ENCODE results near the gene NHLH1.

The NHLH1 gene

GRCh38 chr1:160359559-160360226 lies 7.2 kb upstream of the NHLH1 start:
- no peak for DNase-seq

- no peak for DNase-seq
Measured at GRCh38 chr1:160360227-160360695, 6.6 kb upstream of the NHLH1 start.

GRCh38 chr1:160361199-160361598 lies 5.7 kb upstream of the NHLH1 start:
- DNase-seq, result no peak

GRCh38 chr1:160361814-160362167 lies 5.1 kb upstream of the NHLH1 start:
- DNase-seq, result no peak

GRCh38 chr1:160362168-160362957 lies 4.5 kb upstream of the NHLH1 start:
- no peak for DNase-seq

- DNase-seq, result no peak
Measured at GRCh38 chr1:160363010-160363409, 3.9 kb upstream of the NHLH1 start.

GRCh38 chr1:160363951-160364735 lies 2.7 kb upstream of the NHLH1 start:
- no peak for DNase-seq

- DNase-seq, result no peak
Measured at GRCh38 chr1:160365325-160365724, 1.5 kb upstream of the NHLH1 start.

- no peak for DNase-seq
Measured at GRCh38 chr1:160367516-160367900, 637 bp downstream of the NHLH1 start.

- no peak for DNase-seq
Measured at GRCh38 chr1:160367934-160368923, 1.4 kb downstream of the NHLH1 start.

GRCh38 chr1:160369087-160369486 lies 2.2 kb downstream of the NHLH1 start:
- DNase-seq, result no peak

- no peak for DNase-seq
Measured at GRCh38 chr1:160370561-160371345, 3.9 kb downstream of the NHLH1 start.

- no peak for DNase-seq
Measured at GRCh38 chr1:160371346-160371631, 4.4 kb downstream of the NHLH1 start.

- no peak for DNase-seq
Measured at GRCh38 chr1:160371756-160372155, 4.9 kb downstream of the NHLH1 start.

- no peak for DNase-seq
Measured at GRCh38 chr1:160373696-160374095, 6.8 kb downstream of the NHLH1 start.

GRCh38 chr1:160374306-160375110 lies 7.6 kb downstream of the NHLH1 start:
- DNase-seq, result no peak

- no peak for DNase-seq
Measured at GRCh38 chr1:160375788-160376524, 9.1 kb downstream of the NHLH1 start.

GRCh38 chr1:160376525-160377131 lies 9.8 kb downstream of the NHLH1 start:
- peak; percentile 77 for DNase-seq

- DNase-seq, result no peak
Measured at GRCh38 chr1:160377585-160378206, 10.8 kb downstream of the NHLH1 start.

Measured in DMS79 treated with DMSO at 0.1 percent for 48 hours (cell line).